Measurements from ENCODE around the gene PLK2.

GRCh38 chr5:58491216-58491892, 31.5 kb upstream of the PLK2 start, which contains the start of gene GAPT:
- no peak for TF ChIP-seq CTCF (conservative IDR thresholded peaks at IDR 0.05; ENCODE audit: low read depth, low read length)
- TF ChIP-seq EZH2 (IDR thresholded peaks at IDR 0.05; ENCODE audit: low read length, unreplicated experiment), result no peak
- TF ChIP-seq EZH2phosphoT487 (IDR thresholded peaks at IDR 0.05; ENCODE audit: borderline replicate concordance, low read length), result no peak
